PC-9 (cell line): ENCODE measurements around the gene GATA2. TPM values are rescaled to one million over a fixed set of nuclear protein-coding genes. Genes with fewer than 3 reads are reported as not detected.

Experiments
- BruUV-seq: library from RNA; stranded (reverse); fragments of 400-500 nt; replicated peaks from 2 replicates; lab custom pipeline; 2021; lab: Mats Ljungman, UMichigan
- CTCF ChIA-PET: fragments of 300-600 bp; sonication (Branson Sonifier 250); formaldehyde crosslinking; loops from one replicate; lab custom pipeline; 2022; ENCODE audit warnings: antibody characterized with exemption; lab: Charles Lee
- POLR2A ChIA-PET: fragments of 300-600 bp; sonication (Branson Sonifier 250); formaldehyde crosslinking; loops from one replicate; lab custom pipeline; 2022; ENCODE audit warnings: antibody characterized with exemption; ENCODE audit not compliant: unreplicated experiment; lab: Charles Lee
- DNase-seq, 2 experiments: peaks; one replicate each; pipeline versions ENCODE4 v3.0.0 to v3.0.0-alpha.2; 2015 to 2022; ENCODE audit warnings: mixed read lengths in 1 of 2
- H2AFZ ChIP-seq: fragments of 200-600 bp; sonication (generic); 2 replicates; pipeline ENCODE4 v1.8.1; 2017; ENCODE audit warnings: antibody characterized with exemption
- H3F3A ChIP-seq: fragments of 200-600 bp; sonication (generic); 2 replicates; pipeline ENCODE4 v1.8.1; 2017; ENCODE audit warnings: antibody characterized with exemption, mild to moderate bottlenecking, low read depth; ENCODE audit not compliant: insufficient read depth
- H3K27ac ChIP-seq: fragments of 200-600 bp; sonication (generic); 2 replicates; pipeline ENCODE4 v1.6.1; 2016; ENCODE audit warnings: mixed run types
- H3K27me3 ChIP-seq: fragments of 200-600 bp; sonication (generic); 2 replicates; pipeline ENCODE4 v1.6.1; 2016; ENCODE audit warnings: low read depth, mixed run types; ENCODE audit not compliant: insufficient read depth
- H3K36me3 ChIP-seq: fragments of 200-600 bp; sonication (generic); 2 replicates; pipeline ENCODE4 v1.6.1; 2016; ENCODE audit warnings: low read depth, mixed run types
- H3K4me1 ChIP-seq: fragments of 200-600 bp; sonication (generic); replicated peaks from 2 replicates; pipeline ENCODE4 v1.6.1; 2016; ENCODE audit warnings: mixed run types; ENCODE audit not compliant: insufficient read depth
- H3K4me2 ChIP-seq: fragments of 200-600 bp; sonication (generic); 2 replicates; pipeline ENCODE4 v1.6.1; 2017; ENCODE audit warnings: mixed run types
- H3K4me3 ChIP-seq: fragments of 200-600 bp; sonication (generic); 2 replicates; pipeline ENCODE4 v1.6.1; 2016; ENCODE audit warnings: mixed run types
- H3K79me2 ChIP-seq: fragments of 200-600 bp; sonication (generic); 2 replicates; pipeline ENCODE4 v1.6.1; 2017; ENCODE audit warnings: low read depth, mixed run types
- H3K9me2 ChIP-seq: fragments of 200-600 bp; sonication (generic); 2 replicates; pipeline ENCODE4 v1.8.1; 2017; ENCODE audit warnings: mild to moderate bottlenecking; ENCODE audit not compliant: insufficient read depth
- H3K9me3 ChIP-seq: fragments of 200-600 bp; sonication (generic); 2 replicates; pipeline ENCODE4 v1.8.1; 2016; ENCODE audit warnings: low read depth; ENCODE audit not compliant: insufficient read depth
- H4K20me1 ChIP-seq: fragments of 200-600 bp; sonication (generic); 2 replicates; pipeline ENCODE4 v1.8.1; 2017; ENCODE audit not compliant: insufficient read depth
- CTCF ChIP-seq: fragments of 200-600 bp; sonication (generic); conservative IDR thresholded peaks from 2 replicates; pipeline ENCODE4 v1.6.1; 2017; ENCODE audit warnings: mixed run types, antibody characterized with exemption, mild to moderate bottlenecking, moderate library complexity
- EZH2 ChIP-seq: fragments of 200-600 bp; sonication (generic); IDR thresholded peaks from 2 replicates; pipeline ENCODE4 v1.8.0; 2017; ENCODE audit warnings: antibody characterized with exemption, low read depth
- intact Hi-C: fragments of 100-400 bp; cut with micrococcal nuclease; formaldehyde crosslinking; loops from one replicate; pipeline ENCODE4 v1.10.0; 2022; ENCODE audit not compliant: unreplicated experiment
- total RNA-seq: library from RNA; stranded (reverse); gene quantifications from 2 replicates; pipeline ENCODE4 v1.2.3, GENCODE V29; 2021

Gene GATA2
- total RNA-seq, 1 experiment from 2014 or later: 29.0 TPM

- no peak for TF ChIP-seq CTCF
- TF ChIP-seq EZH2: no peak
- H3K9me2 ChIP-seq: no peaks in the 10 kb centered on the region
- no peaks in the 10 kb centered on the region for H3K36me3 ChIP-seq
- peaks cover 8% of the 10 kb centered on the region for H3K4me1 ChIP-seq
- no peak overlapping the region for H3K4me2 ChIP-seq
- no peaks in the 10 kb centered on the region; the same call in 1 of the 2 replicates for H3F3A ChIP-seq
- no peaks in the 10 kb centered on the region for H3K27me3 ChIP-seq
- no TSS peak for BruUV-seq
- H2AFZ ChIP-seq: no peak overlapping the region
- CTCF ChIA-PET: no interaction called here
- no peak overlapping the region for H3K4me3 ChIP-seq
- no peaks in the 10 kb centered on the region; the same call in 1 of the 2 replicates for H4K20me1 ChIP-seq
- no peak overlapping the region for H3K27ac ChIP-seq
- H3K79me2 ChIP-seq: peaks cover 12% of the 10 kb centered on the region
- intact Hi-C loops: no loop called here
- DNase-seq: no peak
- H3K9me3 ChIP-seq: no peaks in the 10 kb centered on the region
- POLR2A ChIA-PET: no interaction called here
These were observed 767 bp upstream of the GATA2 start for GRCh38 chr3:128493570-128494366.

- DNase-seq: no peak
- no peaks in the 10 kb centered on the region for H3K36me3 ChIP-seq
- H3K27ac ChIP-seq: no peak overlapping the region
- no peak overlapping the region for H2AFZ ChIP-seq
- H3K4me3 ChIP-seq: no peak overlapping the region
- H3K4me1 ChIP-seq: peaks cover 8% of the 10 kb centered on the region
- no peaks in the 10 kb centered on the region for H3K9me3 ChIP-seq
- TF ChIP-seq CTCF (no peak), EZH2 (no peak)
- CTCF ChIA-PET: no interaction called here
- H3K4me2 ChIP-seq: no peak overlapping the region
- no peaks in the 10 kb centered on the region for H3K9me2 ChIP-seq
- H3K27me3 ChIP-seq: no peaks in the 10 kb centered on the region
- POLR2A ChIA-PET: no interaction called here
- peaks cover 18% of the 10 kb centered on the region for H3K79me2 ChIP-seq
- no peaks in the 10 kb centered on the region; the same call in 1 of the 2 replicates for H3F3A ChIP-seq
- intact Hi-C loops: no loop called here
- BruUV-seq: no TSS peak
- no peaks in the 10 kb centered on the region; the same call in 1 of the 2 replicates for H4K20me1 ChIP-seq
These were observed 895 bp downstream of the GATA2 start for GRCh38 chr3:128491941-128492670.

- no peak for DNase-seq
- Histone ChIP-seq H3K9me2 (no peaks in the 10 kb centered on the region), H3K4me1 (peaks cover 9% of the 10 kb centered on the region), H3K27me3 (no peaks in the 10 kb centered on the region), H3F3A (no peaks in the 10 kb centered on the region; the same call in 1 of the 2 replicates), H3K9me3 (no peaks in the 10 kb centered on the region), H3K4me2 (no peak overlapping the region), H3K36me3 (no peaks in the 10 kb centered on the region), H3K27ac (no peak overlapping the region), H4K20me1 (no peaks in the 10 kb centered on the region; the same call in 1 of the 2 replicates), H3K4me3 (no peak overlapping the region), H3K79me2 (peaks cover 23% of the 10 kb centered on the region), H2AFZ (no peak overlapping the region)
- ChIA-PET CTCF (interaction anchor here (0.6 kb wide), 1 partner anchor 45 kb away, joined by 3 read pairs; no protein-coding TSS in a partner anchor), POLR2A (interaction anchor here (0.5 kb wide), 1 partner anchor 57 kb away, joined by 4 read pairs; no protein-coding TSS in a partner anchor)
- no TSS peak for BruUV-seq
- TF ChIP-seq EZH2: no peak
- no peak for TF ChIP-seq CTCF
- intact Hi-C loops: no loop called here
These were observed 1.4 kb downstream of the GATA2 start for GRCh38 chr3:128491691-128491940.
